ENCODE results near the gene OR2L8. TPM values are rescaled to one million over a fixed set of nuclear protein-coding genes. Genes with fewer than 3 reads are reported as not detected.

Gene OR2L8
- total RNA-seq, 2 donors from 2014 or later = 2.4 TPM; not detected in 1

- Histone ChIP-seq H3K36me3 (no peaks in the 10 kb centered on the region), H3K9me3 (no peaks in the 10 kb centered on the region), H3K27ac (no peak overlapping the region), H3K27me3 (replicated peaks; ENCODE audit: insufficient read depth) (no peaks in the 10 kb centered on the region), H3K4me3 (no peak overlapping the region), H3K4me1 (replicated peaks) (no peaks in the 10 kb centered on the region)
- TF ChIP-seq POLR2A (IDR thresholded peaks at IDR 0.05) = no peak
- TF ChIP-seq POLR2AphosphoS5 (IDR thresholded peaks at IDR 0.05) = no peak
- no peak for TF ChIP-seq CTCF (IDR thresholded peaks at IDR 0.05)
- WGBS = 100% methylated on average over 1 of the region's 1 CpG
- intact Hi-C loops (cut with DNase I) = no loop called here
- no peak for DNase-seq (ENCODE audit: low spot score)
Measured at GRCh38 chr1:247953408-247953807, 4.8 kb downstream of the OR2L8 start.

GRCh38 chr1:247961791-247962190, 13.1 kb downstream of the OR2L8 start:
- TF ChIP-seq POLR2AphosphoS5 (IDR thresholded peaks at IDR 0.05) (no peak), CTCF (IDR thresholded peaks at IDR 0.05) (no peak), POLR2A (IDR thresholded peaks at IDR 0.05) (no peak)
- Histone ChIP-seq H3K4me1 (replicated peaks) (no peaks in the 10 kb centered on the region), H3K4me3 (no peak overlapping the region), H3K36me3 (no peaks in the 10 kb centered on the region), H3K27ac (no peak overlapping the region), H3K27me3 (replicated peaks; ENCODE audit: insufficient read depth) (no peaks in the 10 kb centered on the region), H3K9me3 (no peaks in the 10 kb centered on the region)
- intact Hi-C loops (cut with DNase I) = no loop called here
- no peak for DNase-seq (ENCODE audit: low spot score)
- 18% methylated on average over 3 of the region's 3 CpGs for WGBS

GRCh38 chr1:247962911-247963588, 14.4 kb downstream of the OR2L8 start:
- Histone ChIP-seq H3K27me3 (replicated peaks; ENCODE audit: insufficient read depth) (no peaks in the 10 kb centered on the region), H3K36me3 (no peaks in the 10 kb centered on the region), H3K9me3 (no peaks in the 10 kb centered on the region), H3K27ac (no peak overlapping the region), H3K4me3 (no peak overlapping the region), H3K4me1 (replicated peaks) (no peaks in the 10 kb centered on the region)
- no peak for DNase-seq (ENCODE audit: low spot score)
- no peak for TF ChIP-seq POLR2A (IDR thresholded peaks at IDR 0.05)
- no peak for TF ChIP-seq POLR2AphosphoS5 (IDR thresholded peaks at IDR 0.05)
- TF ChIP-seq CTCF (IDR thresholded peaks at IDR 0.05) = no peak
- 81% methylated on average over 4 of the region's 4 CpGs for WGBS
- intact Hi-C loops (cut with DNase I) = no loop called here

- intact Hi-C loops (cut with DNase I) = no loop called here
- DNase-seq (ENCODE audit: low spot score) = no peak
- 92% methylated on average over 2 of the region's 2 CpGs for WGBS
- no peak within 1 kb of the TSS for H3K27ac ChIP-seq
- no peak within 1 kb of the TSS for H3K4me3 ChIP-seq
- H3K27me3 ChIP-seq (replicated peaks; ENCODE audit: insufficient read depth) = no peaks in the 10 kb centered on the region
- no peaks in the 10 kb centered on the region for H3K9me3 ChIP-seq
- no peaks in the 10 kb centered on the region for H3K4me1 ChIP-seq (replicated peaks)
- TF ChIP-seq POLR2A (IDR thresholded peaks at IDR 0.05) = no peak
- no peak for TF ChIP-seq POLR2AphosphoS5 (IDR thresholded peaks at IDR 0.05)
- no peak for TF ChIP-seq CTCF (IDR thresholded peaks at IDR 0.05)
- H3K36me3 ChIP-seq = no peaks in the 10 kb centered on the region
Measured at GRCh38 chr1:247964933-247965332, 16.3 kb downstream of the OR2L8 start, which contains the start of gene OR2AK2. Gene OR2AK2, plus strand, starts transcription at chr1:247965233. Its CDS starts 144 bp downstream, at chr1:247965377.

- H3K9me3 ChIP-seq = no peaks in the 10 kb centered on the region
- no peak overlapping the region for H3K27ac ChIP-seq
- H3K36me3 ChIP-seq = no peaks in the 10 kb centered on the region
- 76% methylated on average over 5 of the region's 5 CpGs for WGBS
- H3K4me1 ChIP-seq (replicated peaks) = no peaks in the 10 kb centered on the region
- no peaks in the 10 kb centered on the region for H3K27me3 ChIP-seq (replicated peaks; ENCODE audit: insufficient read depth)
- intact Hi-C loops (cut with DNase I) = no loop called here
- TF ChIP-seq CTCF (IDR thresholded peaks at IDR 0.05) (no peak), POLR2AphosphoS5 (IDR thresholded peaks at IDR 0.05) (no peak), POLR2A (IDR thresholded peaks at IDR 0.05) (no peak)
- no peak for DNase-seq (ENCODE audit: low spot score)
- no peak overlapping the region for H3K4me3 ChIP-seq
Measured at GRCh38 chr1:247966532-247967204, 18.0 kb downstream of the OR2L8 start.
